ENCODE data around the gene CD101.

CD101 gene

GRCh38 chr1:117054068-117054467 is 52.5 kb downstream of the CD101 start:
- no peak for DNase-seq (ENCODE audit: low read depth in 2 of 2)

- DNase-seq (ENCODE audit: low read depth in 2 of 2) = no peak
Observed at GRCh38 chr1:117058810-117059209, 57.2 kb downstream of the CD101 start.

- peak; percentile 25 to 37 for DNase-seq (ENCODE audit: low read depth in 2 of 2)
Observed at GRCh38 chr1:117059334-117059677, 57.7 kb downstream of the CD101 start.

- DNase-seq (ENCODE audit: low read depth in 2 of 2) = peak; percentile 88 to 93
Observed at GRCh38 chr1:117059678-117060440, 58.3 kb downstream of the CD101 start, which contains the start of gene TTF2. Gene TTF2, plus strand, starts transcription at chr1:117060326. Its CDS starts 21 bp downstream, at chr1:117060347.

GRCh38 chr1:117060441-117061317 is 59.1 kb downstream of the CD101 start:
- DNase-seq (ENCODE audit: low read depth in 2 of 2) = no peak

GRCh38 chr1:117061986-117062415 is 60.4 kb downstream of the CD101 start:
- no peak for DNase-seq (ENCODE audit: low read depth in 2 of 2)

GRCh38 chr1:117066367-117066766 is 64.8 kb downstream of the CD101 start:
- DNase-seq (ENCODE audit: low read depth in 2 of 2) = no peak

GRCh38 chr1:117067533-117068370 is 66.2 kb downstream of the CD101 start:
- no peak for DNase-seq (ENCODE audit: low read depth in 2 of 2)

- no peak for DNase-seq (ENCODE audit: low read depth in 2 of 2)
Observed at GRCh38 chr1:117068580-117068979, 67.0 kb downstream of the CD101 start.

GRCh38 chr1:117069220-117069844 is 67.8 kb downstream of the CD101 start:
- no peak for DNase-seq (ENCODE audit: low read depth in 2 of 2)

- DNase-seq (ENCODE audit: low read depth in 2 of 2) = no peak
Observed at GRCh38 chr1:117070124-117070523, 68.6 kb downstream of the CD101 start.

GRCh38 chr1:117076648-117077047 is 75.1 kb downstream of the CD101 start:
- DNase-seq (ENCODE audit: low read depth in 2 of 2) = no peak

GRCh38 chr1:117077267-117077666 is 75.7 kb downstream of the CD101 start:
- DNase-seq (ENCODE audit: low read depth in 2 of 2) = no peak

GRCh38 chr1:117079737-117080136 is 78.2 kb downstream of the CD101 start:
- no peak for DNase-seq (ENCODE audit: low read depth in 2 of 2)

GRCh38 chr1:117084231-117084630 is 82.7 kb downstream of the CD101 start:
- DNase-seq (ENCODE audit: low read depth in 2 of 2) = no peak
